ENCODE results near the gene SIGLEC11. TPM values are rescaled to one million over a fixed set of nuclear protein-coding genes. Genes with fewer than 3 reads are reported as not detected.
"Not testable (repeated sequence)": the region's sequence is repeated elsewhere in the genome, so short reads cannot be mapped to it uniquely, and the experiment has no call there.

The SIGLEC11 gene
- total and polyA plus RNA-seq, 2 of the 13 experiments (the other 11 are each of a cell fraction or from before 2014, with no cell fraction given), result not detected

GRCh38 chr19:49972841-49973240, 11.9 kb upstream of the SIGLEC11 start (continued):
- TF ChIP-seq ATF1 (CRISPR knock-in tag; IDR thresholded peaks at IDR 0.05) (no peak), ZNF879 (CRISPR knock-in tag; IDR thresholded peaks at IDR 0.05) (no peak)

GRCh38 chr19:49971991-49972411, 11.0 kb upstream of the SIGLEC11 start:
- no CpG with 5 or more reads among the region's 12 CpGs for WGBS (ENCODE audit: low lambda C conversion rate)
- no peak for FAIRE-seq
- Histone ChIP-seq H3K79me2 (ENCODE audit: insufficient read depth, low read length) (no peaks in the 10 kb centered on the region), H2AFZ (ENCODE audit: low read length) (no peak overlapping the region), H3K4me2 (ENCODE audit: low read depth, low read length) (no peak overlapping the region), H3K4me1 (ENCODE audit: insufficient read depth, low read length) (no peaks in the 10 kb centered on the region), H3K4me3 (replicated peaks in 1 of 3; ENCODE audit: insufficient read depth in 1 of 3, low read depth in 2 of 3, low read length in 3 of 3) (no peak overlapping the region), H4K20me1 (ENCODE audit: insufficient read depth, low read length) (no peaks in the 10 kb centered on the region), H3K27ac (ENCODE audit: extremely low read length, insufficient read depth, low read length) (no peak overlapping the region), H3K9me3 (ENCODE audit: low read length) (no peaks in the 10 kb centered on the region), H3K36me3 (replicated peaks in 1 of 2; ENCODE audit: control insufficient read depth in 1 of 2, insufficient read depth in 2 of 2, low read length in 2 of 2) (no peaks in the 10 kb centered on the region; a peak in 1 of 5 replicates), H3K27me3 (ENCODE audit: control insufficient read depth in 1 of 2, insufficient read depth in 2 of 2, low read length in 2 of 2) (peaks cover 0 to 5% of the 10 kb centered on the region in 2 experiments; a peak in 1 of 5 replicates), H3K9ac (ENCODE audit: insufficient read depth, low read depth, low read length) (no peak overlapping the region)
- in situ Hi-C loops (cut with HindIII; ENCODE audit: extremely low pct_ligation_motif_present, low pct_unique_long_range_greater_than_20kb), result no loop called here
- ChIA-PET CTCF (ENCODE audit: low intra/inter-chr PET ratio, low total read pairs) (no interaction called here), POLR2A (no interaction called here)
- no peak for DNase-seq (ENCODE audit: low spot score)
- BruUV-seq (replicated peaks), result no TSS peak
- intact Hi-C loops (cut with micrococcal nuclease; ENCODE audit: unreplicated experiment), result no loop called here
- ATAC-seq, result peak; percentile 12; the same call in 1 of the 3 replicates
- no peak for TF ChIP-seq NFIB (CRISPR knock-in tag; IDR thresholded peaks at IDR 0.05; ENCODE audit: borderline replicate concordance)
- no peak for TF ChIP-seq MTERF4 (CRISPR knock-in tag; IDR thresholded peaks at IDR 0.05)
- TF ChIP-seq FOXO4 (CRISPR knock-in tag; conservative IDR thresholded peaks at IDR 0.05), result no peak
- TF ChIP-seq MTF1 (CRISPR knock-in tag; IDR thresholded peaks at IDR 0.05), result no peak

- H3K9ac ChIP-seq (ENCODE audit: insufficient read depth, low read depth, low read length); H3K4me1 ChIP-seq (ENCODE audit: insufficient read depth, low read length); H3K27me3 ChIP-seq (ENCODE audit: control insufficient read depth in 1 of 2, insufficient read depth in 2 of 2, low read length in 2 of 2); H3K4me2 ChIP-seq (ENCODE audit: low read depth, low read length); CTCF ChIA-PET (ENCODE audit: low intra/inter-chr PET ratio, low total read pairs); POLR2A ChIA-PET; H3K9me3 ChIP-seq (ENCODE audit: low read length); H3K36me3 ChIP-seq (replicated peaks in 1 of 2; ENCODE audit: control insufficient read depth in 1 of 2, insufficient read depth in 2 of 2, low read length in 2 of 2); H3K27ac ChIP-seq (ENCODE audit: extremely low read length, insufficient read depth, low read length); H2AFZ ChIP-seq (ENCODE audit: low read length); in situ Hi-C loops (cut with HindIII; ENCODE audit: extremely low pct_ligation_motif_present, low pct_unique_long_range_greater_than_20kb); H4K20me1 ChIP-seq (ENCODE audit: insufficient read depth, low read length); intact Hi-C loops (cut with micrococcal nuclease; ENCODE audit: unreplicated experiment); H3K79me2 ChIP-seq (ENCODE audit: insufficient read depth, low read length); ATAC-seq; FAIRE-seq; H3K4me3 ChIP-seq (replicated peaks in 1 of 3; ENCODE audit: insufficient read depth in 1 of 3, low read depth in 2 of 3, low read length in 3 of 3); BruUV-seq (replicated peaks); DNase-seq (ENCODE audit: low spot score): not testable (repeated sequence)
- WGBS (ENCODE audit: low lambda C conversion rate), result 0% methylated on average over 2 of the region's 9 CpGs
Observed at GRCh38 chr19:49969355-49969754, 8.4 kb upstream of the SIGLEC11 start.
